Endothelial cell of umbilical vein (primary cell): ENCODE data around the gene PDE10A. TPM values are rescaled to one million over a fixed set of nuclear protein-coding genes. Genes with fewer than 3 reads are reported as not detected.

Experiments
- BruUV-seq: library from RNA; stranded (reverse); fragments of 400-500 nt; replicated peaks from 2 replicates; lab custom pipeline; 2021; lab: Mats Ljungman, UMichigan
- CTCF ChIA-PET: fragments of 300-600, 350-600 bp; sonication (Branson Sonifier 250); formaldehyde crosslinking; loops from one replicate; lab custom pipeline; 2021; ENCODE audit warnings: antibody characterized with exemption, inconsistent platforms; lab: Charles Lee
- POLR2A ChIA-PET: fragments of 300-600, 350-600 bp; sonication (Branson Sonifier 250); formaldehyde crosslinking; loops from one replicate; lab custom pipeline; 2021; ENCODE audit warnings: antibody characterized with exemption, inconsistent platforms; lab: Charles Lee
- DNase-seq: peaks from one replicate; pipeline ENCODE4 v3.0.0-alpha.2; 2011; ENCODE audit warnings: low read depth, low spot score
- FAIRE-seq: peaks from 2 replicates; lab custom pipeline; 2011; peaks lifted over from hg19 to GRCh38; lab: Jason Lieb, UNC
- H2AFZ ChIP-seq: 2 replicates; pipeline ENCODE4 v1.6.0; 2012; ENCODE audit warnings: low read depth, low read length, control low read depth, inconsistent platforms
- H3K27ac ChIP-seq: 2 replicates; pipeline ENCODE4 v1.5.1; 2011; ENCODE audit warnings: low read depth, mild to moderate bottlenecking, control low read depth, low read length, moderate library complexity; ENCODE audit not compliant: insufficient read depth
- H3K27me3 ChIP-seq, 2 experiments: 2 replicates each; pipeline versions ENCODE4 v1.6.0 to v1.6.1; 2011; ENCODE audit warnings: low read length in 2 of 2, mixed read lengths in 1 of 2; ENCODE audit not compliant: control insufficient read depth in 2 of 2, insufficient read depth in 2 of 2
- H3K36me3 ChIP-seq, 2 experiments: 2 replicates in 1 of 2; 3 replicates in 1 of 2; pipeline ENCODE4 v1.5.1; 2011; ENCODE audit warnings: low read length in 2 of 2, mild to moderate bottlenecking in 1 of 2, moderate library complexity in 1 of 2; ENCODE audit not compliant: control insufficient read depth in 2 of 2, insufficient read depth in 2 of 2; ENCODE audit errors: extremely low read depth in 1 of 2
- H3K4me1 ChIP-seq: 3 replicates; pipeline ENCODE4 v1.5.1; 2011; ENCODE audit warnings: mild to moderate bottlenecking, low read length; ENCODE audit not compliant: control insufficient read depth, insufficient read depth; ENCODE audit errors: extremely low read depth
- H3K4me2 ChIP-seq: 2 replicates; pipeline ENCODE4 v1.6.1; 2011; ENCODE audit warnings: low read length, control low read depth, mixed read lengths; ENCODE audit not compliant: insufficient read depth
- H3K4me3 ChIP-seq, 3 experiments: fragments of 200-600 bp in 1 of 3; sonication (generic), shearing (Covaris generic) in 1 of 3; replicated peaks in 1 of 3; 2 replicates each; pipeline ENCODE4 v1.5.1; 2011 to 2016; ENCODE audit warnings: control low read depth in 3 of 3, low read length in 3 of 3, mild to moderate bottlenecking in 2 of 3, inconsistent platforms in 1 of 3, low read depth in 1 of 3, moderate library complexity in 1 of 3; ENCODE audit not compliant: insufficient read depth in 1 of 3
- H3K79me2 ChIP-seq: 2 replicates; pipeline ENCODE4 v1.6.0; 2012; ENCODE audit warnings: low read length, inconsistent platforms; ENCODE audit not compliant: control insufficient read depth, insufficient read depth
- H3K9ac ChIP-seq: replicated peaks from 2 replicates; pipeline ENCODE3; 2011; ENCODE audit warnings: low read length, control low read depth; ENCODE audit not compliant: insufficient read depth; ENCODE audit errors: extremely low read depth
- H3K9me1 ChIP-seq: replicated peaks from 3 replicates; pipeline ENCODE4 v1.6.0; 2011; ENCODE audit warnings: mild to moderate bottlenecking, low read length; ENCODE audit not compliant: control insufficient read depth, insufficient read depth; ENCODE audit errors: extremely low read depth
- H3K9me3 ChIP-seq: replicated peaks from 2 replicates; pipeline ENCODE4 v1.5.1; 2012; ENCODE audit warnings: low read length, inconsistent platforms; ENCODE audit not compliant: control insufficient read depth, insufficient read depth
- H4K20me1 ChIP-seq: replicated peaks from 2 replicates; pipeline ENCODE3; 2011; ENCODE audit warnings: mild to moderate bottlenecking, low read length; ENCODE audit not compliant: control insufficient read depth, insufficient read depth; ENCODE audit errors: extremely low read depth
- CTCF ChIP-seq, 2 donors: IDR thresholded peaks; 1 replicate in 1 of 2; 2 replicates in 1 of 2; pipeline ENCODE4 v1.5.1; 2011; ENCODE audit warnings: low read length in 2 of 2, mild to moderate bottlenecking in 2 of 2, moderate library complexity in 2 of 2, control low read depth in 1 of 2, inconsistent platforms in 1 of 2, low read depth in 1 of 2; ENCODE audit not compliant: insufficient read depth in 1 of 2; ENCODE audit errors: extremely low read depth in 1 of 2
- GATA2 ChIP-seq: IDR thresholded peaks from 2 replicates; pipeline ENCODE4 v1.7.0; 2011; ENCODE audit warnings: low read depth, mild to moderate bottlenecking, moderate library complexity, mixed read lengths, low read length; ENCODE audit not compliant: insufficient read length, insufficient read depth
- JUN ChIP-seq: IDR thresholded peaks from 2 replicates; pipeline ENCODE4 v1.6.1; 2011; ENCODE audit warnings: borderline replicate concordance, low read depth; ENCODE audit not compliant: insufficient read length, insufficient read depth
- MAX ChIP-seq: IDR thresholded peaks from 2 replicates; pipeline ENCODE4 v1.6.1; 2011; ENCODE audit not compliant: insufficient read depth, insufficient read length
- MYC ChIP-seq: IDR thresholded peaks from one replicate; pipeline ENCODE4 v1.6.1; 2011; ENCODE audit warnings: mild to moderate bottlenecking, low read depth, low read length
- POLR2A ChIP-seq: IDR thresholded peaks from 2 replicates; pipeline ENCODE4 v1.6.1; 2012; ENCODE audit warnings: low read depth, mild to moderate bottlenecking, control low read depth, low read length
- POLR2AphosphoS5 ChIP-seq: IDR thresholded peaks from 2 replicates; pipeline ENCODE4 v1.6.1; 2012; ENCODE audit warnings: low read depth, mild to moderate bottlenecking, control low read depth, low read length, moderate library complexity; ENCODE audit not compliant: insufficient read depth
- dilution Hi-C: fragments of 300-500 bp; cut with MboI; formaldehyde crosslinking; loops from one replicate; pipeline ENCODE4 v1.15.0; 2019; ENCODE audit warnings: low sequenced_read_pairs; ENCODE audit not compliant: extremely low pct_ligation_motif_present
- intact Hi-C: fragments of 100-400 bp; cut with micrococcal nuclease; formaldehyde crosslinking; loops from one replicate; pipeline ENCODE4 v1.10.0; 2022
- polyA plus RNA-seq, 4 experiments: library from polyadenylated mRNA; depleted of rRNA in 3 of 4; stranded (reverse) in 3 of 4; unstranded in 1 of 4; fragments of >200 nt; gene quantifications; 2 replicates each; pipeline versions ENCODE4 v1.2.1 to v1.2.3, GENCODE V29; 2011 to 2012; ENCODE audit warnings: missing spikeins in 1 of 4
- total RNA-seq: library from RNA; stranded (reverse); gene quantifications from 2 replicates; pipeline ENCODE4 v1.2.3, GENCODE V29; 2021

The PDE10A gene
- total and polyA plus RNA-seq, 2 donors (not counting 3 experiments of a cell fraction or from before 2014, with no cell fraction given): 0.86 to 2.9 TPM

GRCh38 chr6:165599596-165600487 lies 63.2 kb downstream of the PDE10A start:
- Histone ChIP-seq H3K9ac (no peak overlapping the region), H3K4me1 (no peaks in the 10 kb centered on the region), H2AFZ (no peak overlapping the region), H3K4me2 (no peak overlapping the region), H3K27ac (no peak overlapping the region), H3K4me3 (no peak overlapping the region), H3K79me2 (no peaks in the 10 kb centered on the region), H4K20me1 (no peaks in the 10 kb centered on the region), H3K9me3 (no peaks in the 10 kb centered on the region), H3K9me1 (no peaks in the 10 kb centered on the region), H3K27me3 (no peaks in the 10 kb centered on the region), H3K36me3 (no peaks in the 10 kb centered on the region)
- DNase-seq (no peak), FAIRE-seq (no peak)
- ChIA-PET CTCF (no interaction called here), POLR2A (no interaction called here)
- dilution Hi-C loops: no loop called here
- no TSS peak for BruUV-seq
- intact Hi-C loops: no loop called here
- no peak for TF ChIP-seq GATA2
- no peak for TF ChIP-seq POLR2A

GRCh38 chr6:165599121-165599520 lies 63.9 kb downstream of the PDE10A start:
- Histone ChIP-seq H3K36me3 (no peaks in the 10 kb centered on the region), H2AFZ (no peak overlapping the region), H3K4me1 (no peaks in the 10 kb centered on the region), H3K4me3 (no peak overlapping the region), H3K79me2 (no peaks in the 10 kb centered on the region), H4K20me1 (no peaks in the 10 kb centered on the region), H3K9me3 (no peaks in the 10 kb centered on the region), H3K9ac (no peak overlapping the region), H3K27ac (no peak overlapping the region), H3K9me1 (no peaks in the 10 kb centered on the region), H3K4me2 (no peak overlapping the region), H3K27me3 (no peaks in the 10 kb centered on the region)
- intact Hi-C loops: no loop called here
- ChIA-PET POLR2A (no interaction called here), CTCF (interaction anchor here (1.8 kb wide), 1 partner anchor 159 kb away, joined by 5 read pairs; no protein-coding TSS in a partner anchor)
- TF ChIP-seq JUN: no peak
- no peak for TF ChIP-seq POLR2AphosphoS5
- TF ChIP-seq CTCF (IDR thresholded peaks at IDR 0.05; ENCODE audit: extremely low read depth in 1 of 2, insufficient read depth in 1 of 2, low read depth in 1 of 2, low read length in 2 of 2): no peak
- TF ChIP-seq MYC: no peak
- TF ChIP-seq GATA2: no peak
- no peak for TF ChIP-seq MAX
- no peak for FAIRE-seq
- BruUV-seq: no TSS peak
- DNase-seq: no peak
- dilution Hi-C loops: no loop called here
